Measurements from ENCODE around the gene ALMS1. TPM values are rescaled to one million over a fixed set of nuclear protein-coding genes. Genes with fewer than 3 reads are reported as not detected.

Gene ALMS1
- polyA plus RNA-seq, 3 donors: 0.55 to 5.2 (median 0.64) TPM

DNA sequence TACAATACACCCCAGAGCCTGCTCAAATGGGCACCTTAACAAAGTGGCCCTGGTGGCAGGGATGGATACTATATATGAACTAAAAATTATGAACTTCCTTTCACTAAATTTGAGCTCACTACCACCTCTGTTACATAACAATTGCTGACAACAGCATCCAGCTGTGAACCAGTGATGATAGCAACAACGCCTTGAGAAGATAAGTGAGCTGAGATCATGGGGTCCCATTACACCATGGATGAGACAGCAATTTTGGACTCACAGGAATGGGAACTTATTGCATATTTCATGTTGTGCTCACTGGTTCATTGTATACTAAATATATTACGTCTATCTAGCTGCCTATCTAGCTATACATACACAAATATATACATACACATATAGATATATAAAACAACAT lies 16.9 kb upstream of the ALMS1 start:
- no peak for DNase-seq
- Histone ChIP-seq H3K9ac (ENCODE audit: insufficient read depth, low read length, poor library complexity, severe bottlenecking) (no peak overlapping the region), H3K4me1 (ENCODE audit: control insufficient read depth in 1 of 2, insufficient read depth in 2 of 2, low read length in 2 of 2) (no peaks in the 10 kb centered on the region), H3K27me3 (ENCODE audit: control insufficient read depth in 2 of 2, insufficient read depth in 2 of 2, low read length in 2 of 2) (peaks cover 0 to 4% of the 10 kb centered on the region in 2 donors), H3K4me3 (replicated peaks in 1 of 3; ENCODE audit: low read depth in 2 of 3, low read length in 3 of 3) (no peak overlapping the region), H3K9me3 (replicated peaks in 1 of 2; ENCODE audit: control insufficient read depth in 1 of 2, insufficient read depth in 1 of 2, low read length in 2 of 2) (no peaks in the 10 kb centered on the region), H3K4me2 (replicated peaks; ENCODE audit: extremely low read depth, low read length, poor library complexity, severe bottlenecking) (no peak overlapping the region), H3K79me2 (ENCODE audit: insufficient read depth, low read length) (no peaks in the 10 kb centered on the region), H4K20me1 (ENCODE audit: insufficient read depth, low read length) (no peaks in the 10 kb centered on the region), H3K27ac (ENCODE audit: low read depth in 1 of 2, low read length in 2 of 2) (no peak overlapping the region), H2AFZ (ENCODE audit: insufficient read depth, low read depth, low read length, poor library complexity, severe bottlenecking) (no peak overlapping the region), H3K36me3 (replicated peaks in 1 of 2; ENCODE audit: control insufficient read depth in 1 of 2, insufficient read depth in 2 of 2, low read length in 2 of 2) (no peaks in the 10 kb centered on the region)
- H3K27me3 Mint-ChIP-seq (ENCODE audit: low read depth in 3 of 3): peaks cover 2 to 9% (median 8%) of the 10 kb centered on the region in 3 donors
- H3K4me3 Mint-ChIP-seq: no peak overlapping the region
- intact Hi-C loops (cut with micrococcal nuclease): no loop called here
- H3K4me1 Mint-ChIP-seq: no peaks in the 10 kb centered on the region
- peaks cover 0 to 3% (median 0%) of the 10 kb centered on the region in 7 donors for H3K9me3 Mint-ChIP-seq
- 74% methylated on average over 2 of the region's 2 CpGs for WGBS (ENCODE audit: insufficient coverage)
- H3K27ac Mint-ChIP-seq: no peak overlapping the region
- TF ChIP-seq CTCF (IDR thresholded peaks at IDR 0.05): no peak
- no peaks in the 10 kb centered on the region for H3K36me3 Mint-ChIP-seq

DNA sequence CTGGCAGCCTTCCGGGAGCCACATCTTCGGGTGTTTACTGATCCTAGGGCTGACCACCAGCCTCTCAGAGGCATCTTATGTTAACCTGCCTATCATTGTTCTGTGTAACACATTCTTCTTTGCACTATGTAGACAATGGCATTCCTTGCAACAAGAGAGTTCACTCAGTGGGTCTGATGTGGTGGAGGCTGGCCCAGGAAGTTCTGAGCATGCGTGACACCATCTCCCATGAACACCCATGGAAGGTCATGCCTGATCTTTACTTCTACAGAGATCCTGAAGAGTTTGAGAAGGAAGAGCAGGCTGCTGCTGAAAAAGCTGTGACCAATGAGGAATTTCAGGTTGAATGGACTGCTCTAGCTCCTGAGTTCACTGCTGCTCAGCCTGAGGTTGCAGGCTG lies 15.3 kb upstream of the ALMS1 start:
- Histone ChIP-seq H3K9me3 (replicated peaks in 1 of 2; ENCODE audit: control insufficient read depth in 1 of 2, insufficient read depth in 1 of 2, low read length in 2 of 2) (no peaks in the 10 kb centered on the region), H3K9ac (ENCODE audit: insufficient read depth, low read length, poor library complexity, severe bottlenecking) (no peak overlapping the region), H3K79me2 (ENCODE audit: insufficient read depth, low read length) (no peaks in the 10 kb centered on the region), H3K36me3 (replicated peaks in 1 of 2; ENCODE audit: control insufficient read depth in 1 of 2, insufficient read depth in 2 of 2, low read length in 2 of 2) (no peaks in the 10 kb centered on the region), H3K4me1 (ENCODE audit: control insufficient read depth in 1 of 2, insufficient read depth in 2 of 2, low read length in 2 of 2) (no peaks in the 10 kb centered on the region), H2AFZ (ENCODE audit: insufficient read depth, low read depth, low read length, poor library complexity, severe bottlenecking) (no peak overlapping the region), H3K27me3 (ENCODE audit: control insufficient read depth in 2 of 2, insufficient read depth in 2 of 2, low read length in 2 of 2) (peaks cover 0 to 2% of the 10 kb centered on the region in 2 donors), H3K4me3 (replicated peaks in 1 of 3; ENCODE audit: low read depth in 2 of 3, low read length in 3 of 3) (no peak overlapping the region), H3K27ac (ENCODE audit: low read depth in 1 of 2, low read length in 2 of 2) (no peak overlapping the region), H4K20me1 (ENCODE audit: insufficient read depth, low read length) (no peaks in the 10 kb centered on the region), H3K4me2 (replicated peaks; ENCODE audit: extremely low read depth, low read length, poor library complexity, severe bottlenecking) (no peak overlapping the region)
- TF ChIP-seq CTCF (IDR thresholded peaks at IDR 0.05): no peak
- Mint-ChIP-seq H3K27ac (no peak overlapping the region), H3K9me3 (peaks cover 0 to 3% (median 0%) of the 10 kb centered on the region in 7 donors), H3K4me1 (no peaks in the 10 kb centered on the region), H3K36me3 (no peaks in the 10 kb centered on the region), H3K27me3 (ENCODE audit: low read depth in 3 of 3) (peaks cover 2 to 11% (median 10%) of the 10 kb centered on the region in 3 donors), H3K4me3 (no peak overlapping the region)
- intact Hi-C loops (cut with micrococcal nuclease): no loop called here
- DNase-seq: no peak
- 86% methylated on average over 2 of the region's 3 CpGs for WGBS (ENCODE audit: insufficient coverage)
